GM20431 (cell line): ENCODE measurements around the gene HPCAL4.

Experiments
- in situ Hi-C: fragments of 300-500 bp; cut with MseI, MboI; formaldehyde crosslinking; loops from one replicate; pipeline ENCODE4 v1.15.0; 2020; ENCODE audit warnings: low sequenced_read_pairs; ENCODE audit not compliant: unreplicated experiment

HPCAL4 gene

DNA sequence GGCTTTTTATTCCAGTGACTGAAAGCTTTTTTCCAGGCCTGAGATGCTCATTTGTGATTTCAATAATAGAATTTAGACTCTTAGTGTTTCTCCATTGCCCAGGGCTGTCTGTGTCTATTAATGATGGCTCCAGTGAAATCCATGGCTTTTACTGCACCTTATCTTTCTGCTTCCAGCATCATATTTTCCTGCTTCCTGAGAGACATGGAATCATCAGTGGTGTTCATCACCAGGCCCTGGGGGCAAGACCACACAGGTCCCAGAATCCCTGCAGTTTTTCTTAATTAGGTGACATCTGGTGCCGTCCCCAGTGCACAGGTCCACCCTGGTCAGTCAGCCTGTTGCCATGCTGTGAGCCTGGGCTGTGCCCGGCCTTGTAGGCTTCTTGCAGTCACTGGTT is 34.8 kb downstream of the HPCAL4 start:
- in situ Hi-C loops = no loop called here

DNA sequence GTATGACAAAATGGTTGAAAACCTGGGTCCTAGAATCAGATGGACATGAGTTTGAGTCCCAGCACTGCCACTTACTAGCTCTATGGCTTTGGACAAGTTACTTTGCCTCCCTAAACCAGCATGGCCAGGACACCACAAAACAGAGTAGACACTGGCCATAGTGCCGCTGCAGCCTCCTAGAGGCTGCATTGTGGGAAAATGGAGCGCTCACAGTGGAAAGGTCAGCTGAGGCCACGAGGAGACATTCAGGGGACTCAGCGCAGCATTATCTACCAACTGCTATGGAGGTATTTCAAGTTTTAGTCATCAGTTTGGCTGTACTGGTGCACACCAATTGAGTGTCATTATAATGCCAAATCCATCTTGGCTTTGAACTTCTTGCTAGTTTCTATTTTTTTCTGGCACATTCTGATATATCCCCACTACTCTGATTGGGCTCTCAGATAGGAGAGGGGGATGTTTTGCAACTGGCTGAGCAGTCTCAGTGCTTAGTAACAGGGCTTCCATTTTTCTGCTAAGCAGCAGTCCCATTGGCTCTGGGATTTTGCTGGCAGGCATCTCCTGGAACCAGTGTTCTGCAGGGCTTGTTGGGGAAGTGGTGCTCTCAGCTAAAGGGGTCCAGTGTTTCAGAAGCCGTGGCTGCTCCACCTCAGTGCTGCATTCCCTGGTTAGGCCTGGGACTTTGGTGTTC is 35.5 kb downstream of the HPCAL4 start:
- in situ Hi-C loops = no loop called here

DNA sequence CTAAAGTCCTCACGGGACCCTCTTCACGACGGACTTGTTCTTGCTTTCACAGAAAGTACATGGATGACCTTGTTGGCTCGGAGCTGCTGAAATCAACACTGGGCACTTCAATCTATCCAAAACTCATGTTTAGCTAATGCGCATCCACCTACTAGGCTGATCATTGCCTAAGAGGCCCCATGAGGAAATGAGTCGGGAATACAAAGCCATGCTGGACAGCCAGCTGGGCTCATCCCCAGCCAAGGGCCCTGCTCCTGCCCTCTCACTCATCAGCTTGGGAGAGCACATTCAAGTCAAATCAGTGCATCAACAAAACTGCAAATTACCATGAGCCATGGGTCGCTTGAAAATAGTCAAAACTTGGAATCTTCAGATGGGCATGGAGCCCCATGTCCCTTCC is 36.9 kb downstream of the HPCAL4 start:
- in situ Hi-C loops = no loop called here

DNA sequence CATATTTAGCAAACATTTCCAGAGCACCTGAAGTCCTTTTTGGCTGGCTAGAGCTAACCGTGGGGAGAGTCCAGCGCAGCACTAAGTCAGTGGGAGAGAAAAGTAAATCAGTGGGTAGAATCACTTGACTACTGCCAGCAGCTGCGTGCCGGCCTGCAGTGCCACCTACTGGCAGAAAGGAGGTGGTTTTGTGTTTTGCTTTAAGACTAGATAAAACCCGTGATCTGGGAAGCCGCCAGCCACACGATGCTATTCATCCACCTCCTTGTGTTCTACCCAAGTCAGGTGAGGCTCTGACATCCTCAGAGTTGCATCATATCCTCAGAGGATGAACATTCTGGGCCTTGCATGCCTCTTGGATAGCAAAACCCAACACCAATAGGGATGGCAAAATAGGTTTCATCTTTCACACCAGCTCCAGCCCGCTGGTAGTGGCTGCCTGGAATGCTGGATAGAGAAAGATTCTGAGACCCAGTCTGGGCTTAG is 37.6 kb downstream of the HPCAL4 start:
- in situ Hi-C loops = no loop called here

DNA sequence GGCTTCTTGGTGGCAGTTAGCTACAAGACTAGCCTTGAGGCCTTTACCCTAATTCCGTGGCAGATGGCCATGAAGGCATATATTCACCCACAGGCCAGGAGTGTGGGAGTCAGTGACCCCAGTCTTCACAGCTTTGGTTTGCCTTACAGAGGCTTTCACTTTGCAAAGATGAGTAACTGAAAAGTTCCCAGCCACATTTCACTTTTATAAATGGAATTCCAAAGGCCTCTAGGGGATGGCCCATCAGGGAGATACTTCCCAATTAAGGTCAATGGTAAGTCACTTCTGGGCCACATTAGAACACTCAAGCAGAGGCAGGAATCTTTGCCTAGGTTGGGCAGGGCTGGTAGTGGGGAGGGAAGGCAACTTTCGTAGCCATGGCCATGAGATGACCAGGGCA is 38.7 kb downstream of the HPCAL4 start:
- in situ Hi-C loops = no loop called here

DNA sequence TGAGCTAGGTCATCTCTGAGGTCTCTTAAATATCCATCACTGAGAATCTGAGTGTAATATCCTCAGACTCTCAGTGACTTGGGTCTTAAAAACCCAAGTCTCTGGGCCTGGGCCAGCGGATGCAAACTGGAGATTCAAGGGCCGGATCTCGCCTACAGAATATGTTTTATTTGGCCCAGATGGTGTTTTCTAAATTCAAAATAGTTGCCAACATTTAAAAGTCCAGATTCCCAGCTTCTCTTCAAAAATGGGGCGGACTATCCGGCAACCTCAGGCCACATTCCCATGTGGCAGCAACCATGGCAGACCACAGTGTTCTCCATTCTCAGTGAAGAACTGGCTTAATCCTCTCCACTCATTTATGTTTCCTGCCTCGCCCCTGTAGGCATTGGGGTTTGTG is 39.1 kb downstream of the HPCAL4 start:
- in situ Hi-C loops = no loop called here

DNA sequence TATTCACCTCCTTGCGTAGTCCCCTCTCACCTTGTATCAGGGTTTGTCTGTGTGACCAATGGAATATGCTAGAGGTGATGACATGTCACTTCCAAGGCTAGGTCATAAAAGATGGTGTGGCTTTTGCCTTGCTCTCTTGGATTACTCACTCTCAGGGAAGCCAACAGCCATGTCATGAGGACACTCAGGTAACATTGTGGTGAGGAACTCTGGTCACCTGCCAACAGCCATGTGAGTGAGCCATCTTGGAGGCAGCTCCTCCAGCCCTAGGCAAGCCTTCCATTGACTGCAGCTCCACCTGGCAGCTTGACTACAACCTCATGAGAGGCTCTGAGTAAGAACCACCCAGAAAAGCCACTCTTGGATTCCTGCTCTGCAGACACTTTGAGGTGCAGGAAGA is 40.8 kb downstream of the HPCAL4 start:
- in situ Hi-C loops = no loop called here

DNA sequence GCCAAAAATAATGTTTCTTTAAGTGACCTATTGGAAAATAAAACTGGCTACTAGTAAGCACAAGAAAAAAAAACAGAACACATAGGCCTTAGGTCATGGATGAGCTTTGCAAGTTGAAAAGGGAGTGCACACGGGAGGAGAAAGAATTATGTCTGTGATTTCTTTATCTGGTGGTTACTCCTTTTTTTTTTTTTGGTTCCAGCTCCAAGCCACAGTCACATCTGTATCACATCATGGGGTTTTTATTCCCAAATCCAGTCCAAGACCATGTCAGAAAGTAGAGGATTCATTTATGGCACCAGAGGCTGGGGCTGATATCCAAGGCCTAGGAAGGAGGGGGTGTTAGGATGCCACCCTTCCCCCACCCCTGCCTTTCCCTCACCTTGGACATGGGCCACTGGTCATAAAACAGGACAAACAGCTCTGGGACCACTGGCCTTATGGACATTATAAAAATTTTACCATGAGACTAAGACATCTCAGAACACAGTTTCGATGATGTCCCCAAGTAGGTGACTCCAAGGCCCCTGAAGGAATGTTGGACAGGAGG is 41.5 kb downstream of the HPCAL4 start:
- in situ Hi-C loops = no loop called here

DNA sequence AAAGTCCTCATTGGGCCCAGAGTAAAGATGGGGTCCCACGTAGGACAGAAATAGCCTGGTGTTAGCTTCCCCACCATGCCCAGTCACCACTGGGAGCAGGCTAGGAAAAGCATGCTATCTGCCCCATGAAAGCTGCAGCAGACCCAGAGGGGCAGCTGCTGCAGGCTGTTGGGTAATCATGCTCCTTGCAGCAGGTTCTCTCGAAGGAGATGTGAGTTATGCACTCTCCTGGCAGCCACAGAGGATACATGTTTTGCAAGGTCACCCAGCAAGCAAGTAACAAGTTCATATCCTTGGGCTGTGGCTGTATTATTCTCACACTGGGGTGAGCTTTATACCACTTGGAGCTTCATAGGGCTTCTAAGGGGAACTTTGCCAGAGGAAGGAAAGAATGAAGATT is 42.7 kb downstream of the HPCAL4 start:
- in situ Hi-C loops = no loop called here

DNA sequence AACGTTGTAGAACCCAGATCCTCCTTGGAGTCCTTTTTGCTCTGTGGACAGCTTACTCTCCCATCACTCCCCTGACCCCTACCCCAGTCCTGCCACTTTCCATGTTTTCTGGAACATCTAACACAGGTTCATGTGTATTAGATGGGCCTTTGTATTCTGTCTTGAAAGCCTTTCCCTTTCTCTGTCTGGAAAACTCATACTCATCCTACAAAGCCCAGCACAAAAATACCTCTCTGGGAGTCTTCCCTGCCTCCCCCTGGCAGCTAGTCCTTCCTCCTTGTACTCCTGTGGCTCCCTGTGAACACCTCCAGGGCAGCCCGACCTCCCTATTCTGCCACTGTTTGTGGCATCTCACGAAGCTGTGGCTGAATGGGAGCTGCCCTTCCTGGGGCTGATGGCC is 44.0 kb downstream of the HPCAL4 start:
- in situ Hi-C loops = no loop called here

DNA sequence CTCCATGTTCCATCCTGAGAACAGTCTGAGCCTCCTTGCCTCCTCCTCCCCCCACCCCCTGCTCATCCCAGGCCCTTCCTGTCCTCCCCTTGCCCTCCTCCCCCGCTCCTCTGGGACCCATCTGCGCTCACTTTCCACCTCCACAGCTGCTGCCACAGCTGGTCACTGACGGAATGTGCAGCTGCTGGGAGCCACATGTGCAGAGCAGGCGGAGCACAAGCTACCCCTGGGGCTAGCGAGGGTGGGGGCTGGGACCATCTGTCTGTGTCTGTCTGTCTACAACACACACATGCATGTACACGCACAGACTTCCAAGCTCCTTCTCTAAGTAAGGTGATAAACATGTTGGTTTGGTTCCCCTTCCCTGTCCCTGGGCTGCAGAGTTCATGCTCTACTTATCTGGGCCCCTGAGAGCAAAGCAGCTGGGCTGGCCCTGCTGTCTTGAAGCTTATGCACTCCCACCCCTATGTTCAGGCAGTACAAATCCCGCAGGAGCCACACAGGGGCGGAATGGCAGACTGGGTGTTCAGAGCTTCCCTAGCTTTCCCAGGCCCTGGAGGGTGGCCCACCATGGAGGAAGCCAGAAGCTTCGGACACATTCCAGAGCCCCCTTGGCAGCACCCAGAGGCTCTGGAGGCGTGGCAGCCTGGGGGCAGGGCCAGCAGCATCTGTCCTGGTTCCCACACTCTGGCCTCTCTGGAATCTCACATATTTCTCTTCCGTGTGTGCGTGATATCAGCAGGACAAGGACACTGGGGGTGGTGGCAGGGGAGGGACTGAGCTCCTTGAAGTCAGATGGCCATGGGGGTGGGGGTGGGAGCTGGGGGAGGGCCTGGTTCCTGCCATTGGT is 44.8 kb downstream of the HPCAL4 start:
- in situ Hi-C loops = no loop called here

DNA sequence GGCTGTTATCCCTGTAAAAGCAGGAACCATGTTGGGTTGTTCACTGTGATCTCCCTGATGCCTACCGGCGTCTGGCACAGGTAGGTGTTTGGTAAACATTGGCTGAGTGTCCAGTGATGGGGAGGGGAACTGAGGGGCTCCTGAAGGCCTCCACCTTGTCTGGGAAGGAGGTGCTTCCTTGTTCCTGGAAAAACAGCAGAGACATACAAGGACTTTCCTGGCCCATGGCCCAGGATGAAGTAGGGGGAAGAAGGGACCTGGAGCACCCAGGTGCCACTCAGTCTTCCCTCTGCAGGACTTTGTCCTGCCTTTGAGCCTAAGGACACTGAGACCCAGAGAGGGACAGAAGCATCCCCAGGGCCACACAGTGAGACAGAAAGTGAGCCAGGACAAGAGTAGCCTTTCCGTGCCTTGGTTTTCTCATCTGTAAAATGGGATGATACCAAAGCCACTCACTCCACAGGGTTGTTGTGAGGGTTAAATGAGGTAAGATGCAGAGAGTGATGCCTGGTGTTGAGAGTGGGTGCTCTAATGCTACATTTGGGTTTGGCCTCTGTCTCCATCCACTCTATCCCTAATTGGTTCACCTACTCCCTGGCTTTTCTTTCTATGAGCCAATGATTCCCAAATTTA is 45.7 kb downstream of the HPCAL4 start:
- in situ Hi-C loops = no loop called here

DNA sequence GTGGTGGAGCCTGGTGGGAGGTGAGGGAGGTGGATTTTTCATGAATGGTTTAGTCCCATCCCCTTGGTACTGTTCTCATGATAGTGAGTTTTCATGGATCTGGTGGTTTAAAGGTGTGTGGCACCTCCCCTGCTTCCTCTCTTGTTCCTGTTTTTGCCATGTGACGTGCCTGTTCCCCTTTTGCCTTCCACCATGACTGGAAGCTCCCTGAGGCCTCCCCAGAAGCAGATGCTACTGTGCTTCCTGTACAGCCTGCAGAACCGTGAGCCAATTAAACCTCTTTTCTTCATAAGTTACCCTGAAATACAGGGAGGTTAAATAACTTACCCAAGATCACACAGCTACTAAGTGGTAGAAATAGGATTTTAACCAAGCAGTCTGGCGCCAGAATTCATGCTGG is 47.5 kb downstream of the HPCAL4 start:
- in situ Hi-C loops = no loop called here

DNA sequence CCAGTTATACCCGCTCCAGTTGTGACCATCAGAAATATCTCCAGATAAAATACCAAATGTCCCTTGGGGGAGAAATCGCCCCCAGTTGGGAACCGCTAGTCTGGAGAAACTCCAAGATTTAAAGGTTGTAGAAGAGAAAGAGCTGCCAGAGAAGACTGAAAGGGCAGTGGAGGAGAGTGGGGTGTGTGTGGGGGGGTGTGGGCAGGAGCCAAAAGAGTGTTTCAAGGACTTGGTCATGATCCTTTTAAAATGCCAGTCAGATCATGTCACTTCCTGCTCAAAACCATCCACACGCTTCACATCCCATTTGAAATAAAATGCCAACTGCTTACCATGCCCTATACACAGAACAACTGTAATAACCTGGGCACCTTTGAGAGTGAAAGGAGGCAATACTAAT is 48.4 kb downstream of the HPCAL4 start:
- in situ Hi-C loops = no loop called here

DNA sequence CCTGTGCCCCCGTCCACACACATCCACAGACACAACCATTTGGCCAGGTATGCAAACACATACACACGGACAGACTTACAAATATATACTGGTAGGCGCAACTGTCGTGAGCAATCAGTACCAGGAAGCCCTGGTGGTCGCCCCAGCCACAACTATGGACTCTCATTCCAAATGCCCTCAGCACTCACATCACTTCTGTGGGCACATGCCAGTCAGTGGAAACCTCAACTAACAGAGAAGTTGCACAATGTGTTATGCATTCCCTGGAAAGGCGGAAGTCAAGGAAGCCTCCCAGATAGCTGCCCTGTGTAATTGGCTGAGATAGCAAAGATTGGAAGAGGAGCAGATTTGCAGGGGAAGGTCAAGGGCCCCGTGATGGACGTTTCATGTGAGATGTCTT is 50.4 kb downstream of the HPCAL4 start:
- in situ Hi-C loops = no loop called here

DNA sequence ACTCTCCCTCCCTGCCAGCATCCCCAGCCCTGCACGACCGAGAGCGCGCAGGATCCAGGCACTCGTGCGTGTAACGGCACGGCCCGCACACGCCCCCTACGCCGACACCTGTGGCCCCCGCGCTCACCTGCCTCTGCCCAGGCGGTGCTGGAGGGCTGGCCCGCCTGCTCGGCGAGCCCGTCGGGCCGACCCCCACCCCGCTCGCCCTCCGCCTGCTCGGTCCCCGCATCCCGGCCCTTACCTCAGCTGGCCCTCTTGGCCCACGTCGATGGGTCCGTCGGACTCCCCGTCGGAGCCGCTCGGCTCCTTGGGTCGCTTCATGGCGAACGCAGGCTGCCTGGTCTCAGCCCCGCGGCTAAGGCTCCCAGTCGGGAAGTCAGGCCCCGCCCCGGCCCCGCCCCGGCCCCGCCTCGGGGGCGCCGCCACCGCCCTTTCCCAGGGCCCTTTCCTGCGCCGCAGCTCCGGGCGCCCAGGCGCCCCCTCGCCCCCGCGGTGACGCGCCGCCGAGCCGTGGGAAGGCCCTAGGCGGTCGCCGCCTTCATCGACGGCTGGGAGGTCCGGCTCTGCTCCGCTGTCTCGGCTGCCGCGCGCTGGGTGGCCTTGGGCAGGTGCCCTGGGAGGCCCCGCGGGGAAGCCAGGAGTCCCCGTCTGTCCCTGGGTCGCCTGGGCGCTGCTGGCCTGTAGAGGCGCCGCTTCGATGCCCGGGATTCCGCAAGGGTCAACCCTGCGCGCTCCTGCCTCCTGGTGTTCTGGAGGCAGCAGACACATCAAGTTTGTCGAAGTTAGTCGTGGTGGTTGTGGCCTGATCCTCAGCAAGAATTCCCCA is 51.7 kb downstream of the HPCAL4 start, which contains the start of gene HEYL:
HEYL (minus strand) TSS at position 339 of the 826 bp plus-strand sequence; CDS start at position 321, 18 bp downstream.
- in situ Hi-C loops = no loop called here

DNA sequence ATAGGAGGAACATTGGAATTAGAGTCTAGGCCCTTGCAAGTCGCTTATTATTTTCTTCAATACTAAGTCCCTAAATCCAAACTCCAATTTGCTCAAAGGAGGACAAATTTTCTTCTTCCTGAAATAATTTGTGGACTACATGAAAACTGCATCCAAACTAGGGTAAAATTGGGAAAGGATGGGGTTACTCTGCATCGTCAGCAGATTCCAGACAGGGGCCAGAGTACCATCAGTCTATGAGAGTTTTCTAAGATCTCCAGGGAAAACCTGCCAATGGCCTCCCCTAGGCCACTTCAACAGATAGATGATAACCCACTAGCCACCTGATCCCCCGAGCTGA is 52.3 kb downstream of the HPCAL4 start:
- in situ Hi-C loops = no loop called here

DNA sequence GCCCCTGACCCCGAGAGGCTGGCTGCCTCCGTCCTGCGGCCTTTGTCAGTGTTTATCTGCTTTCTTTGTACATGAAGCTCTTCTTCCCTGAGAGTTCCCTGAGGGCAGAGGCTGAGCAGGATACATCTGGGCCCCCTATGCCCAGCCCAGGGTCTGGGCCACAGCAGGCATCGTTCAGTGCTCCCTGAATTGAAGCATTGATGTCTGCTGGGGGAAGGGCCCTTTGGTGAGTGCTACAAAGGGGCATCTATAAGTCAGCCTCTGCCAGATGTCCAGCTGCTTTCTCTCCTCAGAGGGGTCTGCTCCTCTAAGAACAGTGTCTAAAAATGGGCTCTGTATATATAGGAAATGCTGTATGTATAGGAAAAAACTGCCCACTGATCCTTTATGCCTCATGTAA is 53.9 kb downstream of the HPCAL4 start:
- in situ Hi-C loops = no loop called here

DNA sequence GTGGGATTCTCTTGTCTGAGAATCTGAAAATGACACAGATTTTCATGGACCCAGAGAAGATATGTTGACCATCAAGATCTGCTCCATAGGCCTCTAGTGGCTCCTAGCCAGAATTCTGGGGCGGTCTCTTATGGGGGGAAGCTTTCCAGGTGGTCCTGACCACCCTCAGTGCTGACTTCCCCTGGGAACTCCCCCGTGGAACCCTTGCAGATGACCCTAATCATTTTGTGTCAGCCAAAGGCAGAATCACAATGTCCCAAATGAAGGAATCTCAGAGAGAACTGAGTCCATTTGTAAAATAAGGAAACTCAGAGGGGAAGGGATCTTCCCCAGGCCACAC is 55.4 kb downstream of the HPCAL4 start:
- in situ Hi-C loops = no loop called here

DNA sequence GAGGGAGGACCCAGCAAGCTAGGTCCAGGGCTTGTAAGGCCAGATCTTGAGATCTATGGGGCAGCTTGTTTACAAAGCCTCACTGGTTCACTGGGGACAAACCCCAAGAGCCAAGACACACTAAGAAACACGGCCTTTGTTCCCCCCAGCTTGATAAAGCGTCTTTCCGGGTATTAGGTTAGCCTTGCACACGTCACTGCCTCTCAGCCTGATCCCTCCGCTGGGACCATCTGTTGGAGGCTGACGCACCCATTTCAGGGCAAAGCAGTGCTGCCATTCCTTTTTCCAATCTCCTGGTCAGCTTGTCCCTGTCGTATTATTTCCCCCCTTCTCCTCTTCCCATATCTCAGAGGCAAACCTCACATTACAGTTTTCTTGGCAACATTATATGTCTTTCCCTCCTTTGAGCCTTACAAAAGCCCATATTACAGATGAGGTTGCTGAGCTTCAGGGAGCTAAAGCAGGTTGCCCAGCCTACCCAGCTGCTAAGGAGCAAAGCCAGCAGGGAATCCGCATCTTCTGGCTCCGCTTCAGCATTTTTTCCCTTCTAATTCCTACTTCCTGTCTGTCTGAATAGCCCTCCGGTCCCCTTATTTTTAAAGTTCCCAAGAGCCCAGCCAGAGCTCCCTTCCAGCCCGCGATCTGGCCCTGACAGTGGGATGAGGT is 55.9 kb downstream of the HPCAL4 start:
- in situ Hi-C loops = no loop called here
